ENCODE data around the gene FGF14. TPM values are rescaled to one million over a fixed set of nuclear protein-coding genes. Genes with fewer than 3 reads are reported as not detected.

The FGF14 gene
- total RNA-seq, 2 experiments from 2014 or later: not detected

- ChIA-PET POLR2A (no interaction called here), CTCF (ENCODE audit: unreplicated experiment) (no interaction called here)
- intact Hi-C loops (cut with micrococcal nuclease; ENCODE audit: unreplicated experiment): no loop called here
- H3K9me3 ChIP-seq (ENCODE audit: low read length): no peaks in the 10 kb centered on the region
- H2AFZ ChIP-seq (ENCODE audit: low read length): no peak overlapping the region
- H3K36me3 ChIP-seq (ENCODE audit: insufficient read depth, low read length): no peaks in the 10 kb centered on the region
- DNase-seq (ENCODE audit: low spot score): no peak
- no TSS peak for BruUV-seq (replicated peaks)
- TF ChIP-seq, protein P1, sequence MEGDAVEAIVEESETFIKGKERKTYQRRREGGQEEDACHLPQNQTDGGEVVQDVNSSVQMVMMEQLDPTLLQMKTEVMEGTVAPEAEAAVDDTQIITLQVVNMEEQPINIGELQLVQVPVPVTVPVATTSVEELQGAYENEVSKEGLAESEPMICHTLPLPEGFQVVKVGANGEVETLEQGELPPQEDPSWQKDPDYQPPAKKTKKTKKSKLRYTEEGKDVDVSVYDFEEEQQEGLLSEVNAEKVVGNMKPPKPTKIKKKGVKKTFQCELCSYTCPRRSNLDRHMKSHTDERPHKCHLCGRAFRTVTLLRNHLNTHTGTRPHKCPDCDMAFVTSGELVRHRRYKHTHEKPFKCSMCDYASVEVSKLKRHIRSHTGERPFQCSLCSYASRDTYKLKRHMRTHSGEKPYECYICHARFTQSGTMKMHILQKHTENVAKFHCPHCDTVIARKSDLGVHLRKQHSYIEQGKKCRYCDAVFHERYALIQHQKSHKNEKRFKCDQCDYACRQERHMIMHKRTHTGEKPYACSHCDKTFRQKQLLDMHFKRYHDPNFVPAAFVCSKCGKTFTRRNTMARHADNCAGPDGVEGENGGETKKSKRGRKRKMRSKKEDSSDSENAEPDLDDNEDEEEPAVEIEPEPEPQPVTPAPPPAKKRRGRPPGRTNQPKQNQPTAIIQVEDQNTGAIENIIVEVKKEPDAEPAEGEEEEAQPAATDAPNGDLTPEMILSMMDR (conservative IDR thresholded peaks at IDR 0.05; ENCODE audit: low read length): no peak
- TF ChIP-seq EZH2phosphoT487 (IDR thresholded peaks at IDR 0.05; ENCODE audit: borderline replicate concordance, low read depth, low read length): no peak
- no peak overlapping the region for H3K27ac ChIP-seq (ENCODE audit: low read depth, low read length, poor library complexity, severe bottlenecking)
- no peaks in the 10 kb centered on the region for H4K20me1 ChIP-seq (ENCODE audit: insufficient read depth, low read length)
- H3K79me2 ChIP-seq (ENCODE audit: insufficient read depth, low read depth, low read length): no peaks in the 10 kb centered on the region
- H3K4me2 ChIP-seq (ENCODE audit: low read length): no peak overlapping the region
- H3K4me3 ChIP-seq (ENCODE audit: low read depth, low read length, poor library complexity, severe bottlenecking): no peak overlapping the region
- no peaks in the 10 kb centered on the region for H3K4me1 ChIP-seq (ENCODE audit: insufficient read depth, low read length, poor library complexity, severe bottlenecking)
- H3K9me2 ChIP-seq (ENCODE audit: insufficient read depth, low read length): no peaks in the 10 kb centered on the region
These were observed 710.4 kb downstream of the FGF14 start for GRCh38 chr13:101691341-101691860.

GRCh38 chr13:101690871-101691270 is 711.0 kb downstream of the FGF14 start:
- no peaks in the 10 kb centered on the region for H3K4me1 ChIP-seq (ENCODE audit: insufficient read depth, low read length, poor library complexity, severe bottlenecking)
- no peak overlapping the region for H3K27ac ChIP-seq (ENCODE audit: low read depth, low read length, poor library complexity, severe bottlenecking)
- no peaks in the 10 kb centered on the region for H3K9me2 ChIP-seq (ENCODE audit: insufficient read depth, low read length)
- H3K4me2 ChIP-seq (ENCODE audit: low read length): no peak overlapping the region
- no peaks in the 10 kb centered on the region for H3K79me2 ChIP-seq (ENCODE audit: insufficient read depth, low read depth, low read length)
- CTCF ChIA-PET (ENCODE audit: unreplicated experiment): no interaction called here
- DNase-seq (ENCODE audit: low spot score): no peak
- H3K36me3 ChIP-seq (ENCODE audit: insufficient read depth, low read length): no peaks in the 10 kb centered on the region
- H4K20me1 ChIP-seq (ENCODE audit: insufficient read depth, low read length): no peaks in the 10 kb centered on the region
- no peak overlapping the region for H3K4me3 ChIP-seq (ENCODE audit: low read depth, low read length, poor library complexity, severe bottlenecking)
- no peaks in the 10 kb centered on the region for H3K9me3 ChIP-seq (ENCODE audit: low read length)
- BruUV-seq (replicated peaks): no TSS peak
- intact Hi-C loops (cut with micrococcal nuclease; ENCODE audit: unreplicated experiment): no loop called here
- no peak overlapping the region for H2AFZ ChIP-seq (ENCODE audit: low read length)
- no peak for TF ChIP-seq EZH2phosphoT487 (IDR thresholded peaks at IDR 0.05; ENCODE audit: borderline replicate concordance, low read depth, low read length)
- TF ChIP-seq, protein P1 (conservative IDR thresholded peaks at IDR 0.05; ENCODE audit: low read length): no peak
- POLR2A ChIA-PET: no interaction called here

DNA sequence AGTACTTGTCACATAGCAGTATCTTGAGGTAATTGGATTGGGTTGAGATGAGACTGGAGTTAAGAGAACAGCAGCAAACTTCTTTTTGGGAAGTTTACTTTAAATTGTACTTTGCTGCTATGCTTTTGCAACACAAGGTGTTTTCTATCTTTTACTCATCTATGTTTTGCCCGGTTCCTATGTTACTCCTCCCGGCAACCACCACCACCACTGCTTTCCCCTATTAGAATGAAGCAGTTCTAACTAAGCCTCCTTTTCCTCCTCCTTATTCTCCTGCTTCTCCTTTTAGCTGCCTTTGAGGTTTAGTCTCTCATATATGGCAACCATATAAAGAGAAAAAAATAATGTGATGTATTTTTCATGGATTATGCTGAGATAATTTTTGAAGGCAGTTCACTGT is 715.8 kb downstream of the FGF14 start:
- POLR2A ChIA-PET: interaction anchor here (0.8 kb wide), 1 partner anchor 15 kb away, joined by 3 read pairs; no protein-coding TSS in a partner anchor
- no peaks in the 10 kb centered on the region for H3K9me2 ChIP-seq (ENCODE audit: insufficient read depth, low read length)
- H2AFZ ChIP-seq (ENCODE audit: low read length): no peak overlapping the region
- intact Hi-C loops (cut with micrococcal nuclease; ENCODE audit: unreplicated experiment): no loop called here
- DNase-seq (ENCODE audit: low spot score): no peak
- no peaks in the 10 kb centered on the region for H3K79me2 ChIP-seq (ENCODE audit: insufficient read depth, low read depth, low read length)
- no peaks in the 10 kb centered on the region for H3K36me3 ChIP-seq (ENCODE audit: insufficient read depth, low read length)
- CTCF ChIA-PET (ENCODE audit: unreplicated experiment): no interaction called here
- H4K20me1 ChIP-seq (ENCODE audit: insufficient read depth, low read length): no peaks in the 10 kb centered on the region
- no peak for TF ChIP-seq EZH2phosphoT487 (IDR thresholded peaks at IDR 0.05; ENCODE audit: borderline replicate concordance, low read depth, low read length)
- TF ChIP-seq, protein P1 (conservative IDR thresholded peaks at IDR 0.05; ENCODE audit: low read length): no peak
- H3K9me3 ChIP-seq (ENCODE audit: low read length): no peaks in the 10 kb centered on the region
- H3K4me1 ChIP-seq (ENCODE audit: insufficient read depth, low read length, poor library complexity, severe bottlenecking): no peaks in the 10 kb centered on the region
- BruUV-seq (replicated peaks): no TSS peak
- no peak overlapping the region for H3K4me2 ChIP-seq (ENCODE audit: low read length)
- H3K27ac ChIP-seq (ENCODE audit: low read depth, low read length, poor library complexity, severe bottlenecking): no peak overlapping the region
- no peak overlapping the region for H3K4me3 ChIP-seq (ENCODE audit: low read depth, low read length, poor library complexity, severe bottlenecking)
